NCI-H524 treated with DMSO at 0.1 percent for 48 hours (cell line): ENCODE results near the gene PIK3IP1.
"Not testable (repeated sequence)": the region's sequence is repeated elsewhere in the genome, so short reads cannot be mapped to it uniquely, and the experiment has no call there.

Source experiments
- DNase-seq: peaks from one replicate; lab custom pipeline; 2025; lab: John Stamatoyannopoulos, UW

Gene PIK3IP1

GRCh38 chr22:31292236-31292989 lies at the start of gene PIK3IP1:
PIK3IP1 (minus strand) TSS chr22:31292488; CDS start chr22:31292344, 144 bp downstream.
- peak; percentile 52 for DNase-seq

GRCh38 chr22:31341386-31342088 lies 49.2 kb upstream of the PIK3IP1 start:
- no peak for DNase-seq

GRCh38 chr22:31340765-31341247 lies 48.5 kb upstream of the PIK3IP1 start:
- DNase-seq = no peak

- DNase-seq = no peak
Observed at GRCh38 chr22:31340360-31340759, 48.1 kb upstream of the PIK3IP1 start.

GRCh38 chr22:31339148-31339832 lies 47.0 kb upstream of the PIK3IP1 start:
- no peak for DNase-seq

GRCh38 chr22:31337178-31337577 lies 44.9 kb upstream of the PIK3IP1 start:
- no peak for DNase-seq

- DNase-seq = no peak
Observed at GRCh38 chr22:31334329-31334728, 42.0 kb upstream of the PIK3IP1 start.

GRCh38 chr22:31333641-31334040 lies 41.4 kb upstream of the PIK3IP1 start:
- DNase-seq = no peak

- DNase-seq = no peak
Observed at GRCh38 chr22:31332886-31333285, 40.6 kb upstream of the PIK3IP1 start.

GRCh38 chr22:31332010-31332409 lies 39.7 kb upstream of the PIK3IP1 start:
- no peak for DNase-seq

GRCh38 chr22:31329453-31330215 lies 37.3 kb upstream of the PIK3IP1 start:
- DNase-seq = no peak

- no peak for DNase-seq
Observed at GRCh38 chr22:31329029-31329428, 36.7 kb upstream of the PIK3IP1 start.

- no peak for DNase-seq
Observed at GRCh38 chr22:31328544-31328960, 36.3 kb upstream of the PIK3IP1 start.

- no peak for DNase-seq
Observed at GRCh38 chr22:31327806-31328543, 35.7 kb upstream of the PIK3IP1 start.

GRCh38 chr22:31326877-31327276 lies 34.6 kb upstream of the PIK3IP1 start:
- no peak for DNase-seq

- no peak for DNase-seq
Observed at GRCh38 chr22:31323578-31324550, 31.6 kb upstream of the PIK3IP1 start.

GRCh38 chr22:31321421-31321820 lies 29.1 kb upstream of the PIK3IP1 start:
- DNase-seq = no peak

GRCh38 chr22:31314220-31314619 lies 21.9 kb upstream of the PIK3IP1 start:
- not testable (repeated sequence) for DNase-seq

- DNase-seq = no peak
Observed at GRCh38 chr22:31313366-31314147, 21.3 kb upstream of the PIK3IP1 start.
